Testis (tissue), 2 donors: ENCODE measurements around the gene RSF1.

Experiments used
- CTCF ChIP-seq, 3 experiments: fragments of 450-650 bp in 2 of 3; fragments of 200-600 bp in 1 of 3; sonication (generic) in 1 of 3; IDR thresholded peaks; one replicate each; pipeline ENCODE4 v1.5.1; 2016 to 2019; ENCODE audit warnings: antibody characterized with exemption in 3 of 3, mild to moderate bottlenecking in 2 of 3, moderate library complexity in 1 of 3
- POLR2A ChIP-seq: fragments of 450-650 bp; IDR thresholded peaks from one replicate; pipeline ENCODE4 v1.6.1; 2017; ENCODE audit warnings: antibody characterized with exemption, mild to moderate bottlenecking, moderate library complexity

GRCh38 chr11:77770629-77771028 lies 49.9 kb downstream of the RSF1 start:
- TF ChIP-seq CTCF (IDR thresholded peaks at IDR 0.05) (no peak), POLR2A (no peak)
